GM19328 (cell line): ENCODE results near the gene GTF2I.
"Not testable (repeated sequence)": the region's sequence is repeated elsewhere in the genome, so short reads cannot be mapped to it uniquely, and the experiment has no call there.

Experiments used
- ATAC-seq: cut with Tn5 transposase; IDR thresholded peaks from one replicate; pipeline ENCODE4 v1.9.1; 2021; ENCODE audit warnings: mild to moderate bottlenecking, moderate library complexity; ENCODE audit not compliant: unreplicated experiment

GTF2I gene

DNA sequence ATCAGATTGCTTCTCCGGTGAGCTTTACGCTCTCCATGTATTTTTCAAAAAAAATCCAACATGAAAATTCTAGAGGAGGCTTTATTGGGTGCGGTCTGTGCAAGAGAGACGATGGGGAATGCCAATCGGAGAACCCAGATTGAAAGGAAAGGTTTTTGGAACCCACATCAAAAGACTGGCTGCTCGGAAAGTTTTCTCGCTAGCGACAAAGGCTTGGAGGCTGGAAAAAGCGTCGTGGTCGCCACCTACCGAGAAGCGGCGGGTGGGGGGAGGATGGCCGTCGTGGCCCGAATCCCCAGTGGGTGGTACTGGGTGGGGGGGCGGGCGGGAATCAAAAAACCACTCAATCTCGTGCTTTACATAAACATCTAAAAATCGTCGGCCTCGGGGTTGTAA lies 1.1 kb upstream of the GTF2I start:
- ATAC-seq: no peak

- peak; percentile 66 for ATAC-seq
Measured at GRCh38 chr7:74656837-74657691, 454 bp upstream of the GTF2I start.

DNA sequence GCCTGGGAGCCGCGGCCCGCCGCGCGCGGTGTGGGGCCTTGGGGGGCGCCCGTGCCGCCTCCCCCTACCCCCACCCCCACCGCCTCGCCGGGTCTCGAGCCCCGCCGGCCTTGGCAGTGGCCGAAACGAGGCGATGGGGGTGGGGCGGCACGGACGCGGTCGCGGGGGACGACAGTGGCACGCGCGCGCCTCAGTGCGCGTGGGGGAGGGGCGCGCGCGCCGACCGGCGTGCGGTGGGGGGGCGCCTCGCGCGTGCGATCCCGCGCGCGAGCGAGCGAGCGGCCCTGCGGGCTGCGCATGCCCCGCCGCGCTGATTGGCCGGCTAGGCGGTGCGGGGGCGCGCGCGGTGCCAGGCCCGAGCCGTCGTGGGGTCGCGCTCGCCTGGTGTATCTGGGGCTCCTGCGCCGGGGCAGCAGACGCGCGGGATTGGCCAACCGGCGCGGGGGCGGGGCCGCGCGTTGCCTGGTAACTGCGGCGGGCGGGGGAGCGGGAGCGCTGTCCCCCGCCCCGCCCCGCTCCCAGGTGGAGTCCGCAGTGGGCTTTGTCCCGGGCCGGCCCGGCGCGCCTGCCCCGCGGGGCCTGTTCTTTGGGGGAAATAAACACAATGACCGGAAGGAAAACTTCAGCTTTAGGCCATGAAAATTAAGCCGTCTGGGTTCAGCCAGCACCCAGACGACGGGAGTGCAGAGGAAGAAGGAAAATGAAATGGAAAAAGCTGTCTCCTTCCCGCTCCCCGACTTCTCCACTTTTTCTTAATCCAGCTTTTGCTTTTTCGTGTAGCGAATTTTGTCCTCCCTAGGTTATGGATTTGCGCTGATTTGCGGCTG lies 873 bp downstream of the GTF2I start:
- ATAC-seq: peak; percentile 52

DNA sequence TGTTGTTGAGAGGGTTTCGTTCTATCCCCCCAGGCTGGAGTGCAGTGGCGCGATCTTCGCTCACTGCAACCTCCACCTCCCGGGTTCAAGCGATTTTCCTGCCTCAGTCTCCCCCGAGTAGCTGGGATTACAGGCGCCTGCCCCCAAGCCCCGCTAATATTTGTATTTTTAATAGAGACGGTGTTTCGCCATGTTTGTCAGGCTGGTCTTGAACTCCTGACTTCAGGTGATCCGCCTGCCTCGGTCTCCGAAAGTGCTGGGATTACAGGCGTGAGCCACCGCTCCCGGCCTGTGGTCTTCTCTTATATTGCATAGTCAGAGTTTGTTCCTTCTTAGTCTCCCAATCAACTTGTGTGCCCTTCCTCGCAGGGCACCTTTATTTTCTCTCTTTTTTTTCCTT lies 2.7 kb downstream of the GTF2I start:
- ATAC-seq: not testable (repeated sequence)

GRCh38 chr7:74661836-74662794 lies 4.6 kb downstream of the GTF2I start:
- not testable (repeated sequence) for ATAC-seq

DNA sequence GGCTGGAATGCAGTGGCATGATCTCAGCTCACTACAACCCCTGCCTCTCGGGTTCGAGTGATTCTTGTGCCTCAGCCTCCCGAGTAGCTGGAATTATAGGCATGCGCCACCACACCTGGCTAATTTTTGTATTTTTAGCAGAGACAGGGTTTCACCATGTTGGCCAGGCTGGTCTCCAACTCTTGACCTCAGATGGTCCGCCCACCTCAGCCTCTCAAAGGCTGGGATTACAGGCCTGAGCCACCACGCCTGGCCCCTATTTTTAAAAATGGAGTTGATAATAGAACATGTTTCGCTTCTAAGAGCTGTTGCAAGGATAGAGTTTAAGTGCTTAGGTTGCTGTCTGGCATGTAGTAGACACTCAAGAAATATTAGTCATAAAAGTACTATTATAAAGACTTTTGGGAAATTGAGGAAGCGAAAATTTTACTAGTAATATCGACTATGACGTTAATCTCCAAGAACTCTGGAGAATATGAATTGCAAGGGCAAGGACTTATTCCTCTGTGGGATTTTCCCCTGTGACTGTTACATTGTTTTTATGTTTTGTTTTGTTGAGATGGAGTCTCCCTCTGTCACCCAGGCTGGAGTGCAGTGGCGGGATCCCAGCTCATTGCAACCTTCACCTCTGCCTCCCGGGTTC lies 7.9 kb downstream of the GTF2I start:
- ATAC-seq: no peak

DNA sequence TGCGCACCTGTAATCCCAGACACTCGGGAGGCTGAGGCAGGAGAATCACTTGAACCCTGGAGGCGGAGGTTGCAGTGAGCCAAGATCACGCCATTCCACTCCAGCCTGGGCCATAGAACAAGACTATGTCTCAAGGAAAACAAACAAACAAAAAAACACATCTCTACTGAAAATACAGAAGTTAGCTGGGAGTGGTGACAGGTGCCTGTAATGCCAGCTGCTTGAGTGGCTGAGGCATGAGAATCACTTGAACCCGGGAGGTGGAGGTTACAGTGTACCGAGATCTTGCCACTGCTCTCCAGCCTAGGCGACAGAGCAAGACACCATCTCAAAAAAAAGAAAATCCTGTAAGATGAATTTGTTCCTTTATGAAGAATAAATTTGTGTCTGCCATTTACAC lies 9.5 kb downstream of the GTF2I start:
- ATAC-seq: not testable (repeated sequence)

GRCh38 chr7:74667520-74667919 lies 10.0 kb downstream of the GTF2I start:
- not testable (repeated sequence) for ATAC-seq

- ATAC-seq: no peak
Measured at GRCh38 chr7:74671602-74672001, 14.1 kb downstream of the GTF2I start.

- no peak for ATAC-seq
Measured at GRCh38 chr7:74672343-74672915, 14.9 kb downstream of the GTF2I start.

- no peak for ATAC-seq
Measured at GRCh38 chr7:74674166-74674565, 16.6 kb downstream of the GTF2I start.

DNA sequence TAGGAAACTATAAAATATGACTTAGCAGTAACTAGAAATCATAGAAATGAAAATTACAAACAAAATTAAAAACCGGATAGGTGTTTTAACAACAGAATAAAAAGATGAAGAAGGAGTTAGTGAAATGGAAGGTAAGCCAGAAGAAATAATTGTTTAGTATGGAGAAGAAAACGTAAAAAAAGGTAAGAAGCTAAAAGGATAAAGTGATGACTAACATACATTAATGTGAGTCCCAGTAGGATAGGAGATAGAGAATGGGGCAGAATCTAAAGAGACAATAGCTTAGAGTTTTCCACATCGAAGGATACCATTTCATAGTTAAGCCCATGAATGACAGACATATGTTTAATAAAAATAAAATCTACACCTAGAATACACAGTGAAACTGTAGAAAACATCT lies 25.3 kb downstream of the GTF2I start:
- ATAC-seq: no peak

DNA sequence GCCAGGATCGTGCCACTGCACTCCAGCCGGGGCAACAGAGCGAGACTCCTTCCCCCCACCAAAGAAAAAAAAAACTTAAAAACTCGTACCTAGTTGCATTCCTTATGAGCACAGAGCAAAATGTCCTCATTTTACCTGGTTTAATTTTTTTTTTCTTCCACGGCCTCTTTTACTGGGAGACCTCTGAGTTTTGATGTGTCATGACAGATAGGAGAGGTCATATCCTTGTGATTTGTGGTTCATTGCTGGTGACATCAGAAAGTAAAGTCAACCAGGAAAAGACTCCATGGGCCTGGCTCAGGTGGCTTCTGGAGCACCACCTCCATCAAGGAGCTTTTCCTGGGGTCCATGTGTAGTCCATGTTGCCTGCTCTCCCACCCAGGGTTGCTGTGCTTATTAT lies 26.3 kb downstream of the GTF2I start:
- ATAC-seq: no peak

GRCh38 chr7:74684473-74684872 lies 27.0 kb downstream of the GTF2I start:
- no peak for ATAC-seq

DNA sequence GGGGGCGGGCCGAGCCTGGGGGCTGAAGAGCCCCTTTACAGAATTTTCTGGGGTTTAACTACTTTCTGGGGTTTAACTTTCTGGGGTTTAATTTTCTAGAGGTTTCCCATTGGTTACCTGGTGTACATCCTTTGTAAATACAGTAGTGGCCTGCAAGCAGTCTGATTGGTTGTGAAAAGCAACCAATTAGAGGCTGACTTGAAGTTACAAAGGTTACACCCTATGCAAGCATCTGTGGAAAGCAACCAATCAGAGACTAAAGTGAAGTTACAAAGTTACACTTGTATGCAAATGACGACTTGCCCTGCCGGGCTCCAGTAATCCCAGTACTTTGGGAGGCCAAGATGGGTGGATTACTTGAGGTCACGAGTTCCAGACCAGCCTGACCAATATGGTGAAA lies 27.4 kb downstream of the GTF2I start:
- ATAC-seq: no peak

GRCh38 chr7:74690474-74690873 lies 33.0 kb downstream of the GTF2I start:
- no peak for ATAC-seq

- not testable (repeated sequence) for ATAC-seq
Measured at GRCh38 chr7:74704419-74704818, 46.9 kb downstream of the GTF2I start.

DNA sequence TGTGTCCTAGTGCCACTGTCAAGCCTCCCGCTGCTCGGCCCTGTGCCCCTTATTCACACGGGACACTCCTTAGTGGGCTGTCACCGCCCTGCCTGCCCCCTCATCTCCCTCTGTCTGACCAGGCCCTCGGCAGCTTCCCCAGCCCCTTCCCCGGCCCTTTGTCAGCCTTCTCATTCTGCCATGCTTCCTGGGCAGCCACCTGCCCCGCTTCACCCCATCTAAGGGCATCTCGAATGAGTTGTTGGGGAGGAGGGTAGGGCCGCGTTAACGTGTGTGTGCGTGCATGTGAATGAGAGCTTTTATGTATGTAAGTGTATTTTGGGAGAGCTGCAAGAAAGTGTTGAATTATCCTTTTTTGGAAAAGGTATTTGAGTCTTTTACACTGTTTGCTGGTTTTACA lies 49.7 kb downstream of the GTF2I start:
- no peak for ATAC-seq

GRCh38 chr7:74708569-74709275 lies 51.2 kb downstream of the GTF2I start:
- ATAC-seq: no peak
